ENCODE results near the gene PLCH2.

DNA sequence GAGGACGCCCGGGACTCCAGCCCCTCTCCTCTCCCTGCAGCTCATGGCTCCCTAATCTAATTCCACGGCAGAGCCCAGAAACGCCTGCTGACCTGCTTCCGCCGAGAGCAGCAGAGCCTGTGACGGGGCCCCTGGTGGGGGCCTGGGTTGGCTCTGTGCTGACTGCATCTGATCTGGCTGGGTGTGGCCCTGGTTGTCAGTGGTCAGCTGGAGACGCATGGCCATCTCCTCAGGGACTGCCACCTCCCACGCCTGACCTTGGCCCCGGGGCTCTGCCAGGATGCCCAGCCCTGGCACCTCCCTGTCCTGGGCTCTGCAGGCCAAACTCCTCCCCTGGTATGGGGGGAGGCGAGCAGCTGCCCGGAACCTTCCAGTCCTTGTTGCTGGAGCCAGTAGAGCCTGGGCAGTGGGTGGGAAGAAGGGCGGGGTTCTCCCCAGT lies 1.1 kb upstream of the PLCH2 start:
- TF ChIP-seq, protein P1, sequence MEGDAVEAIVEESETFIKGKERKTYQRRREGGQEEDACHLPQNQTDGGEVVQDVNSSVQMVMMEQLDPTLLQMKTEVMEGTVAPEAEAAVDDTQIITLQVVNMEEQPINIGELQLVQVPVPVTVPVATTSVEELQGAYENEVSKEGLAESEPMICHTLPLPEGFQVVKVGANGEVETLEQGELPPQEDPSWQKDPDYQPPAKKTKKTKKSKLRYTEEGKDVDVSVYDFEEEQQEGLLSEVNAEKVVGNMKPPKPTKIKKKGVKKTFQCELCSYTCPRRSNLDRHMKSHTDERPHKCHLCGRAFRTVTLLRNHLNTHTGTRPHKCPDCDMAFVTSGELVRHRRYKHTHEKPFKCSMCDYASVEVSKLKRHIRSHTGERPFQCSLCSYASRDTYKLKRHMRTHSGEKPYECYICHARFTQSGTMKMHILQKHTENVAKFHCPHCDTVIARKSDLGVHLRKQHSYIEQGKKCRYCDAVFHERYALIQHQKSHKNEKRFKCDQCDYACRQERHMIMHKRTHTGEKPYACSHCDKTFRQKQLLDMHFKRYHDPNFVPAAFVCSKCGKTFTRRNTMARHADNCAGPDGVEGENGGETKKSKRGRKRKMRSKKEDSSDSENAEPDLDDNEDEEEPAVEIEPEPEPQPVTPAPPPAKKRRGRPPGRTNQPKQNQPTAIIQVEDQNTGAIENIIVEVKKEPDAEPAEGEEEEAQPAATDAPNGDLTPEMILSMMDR (conservative IDR thresholded peaks at IDR 0.05; ENCODE audit: low read length) = no peak
- no peak for TF ChIP-seq EZH2phosphoT487 (IDR thresholded peaks at IDR 0.05; ENCODE audit: borderline replicate concordance)
